ENCODE measurements around the gene NDUFA7.
"Not testable (repeated sequence)": the region's sequence is repeated elsewhere in the genome, so short reads cannot be mapped to it uniquely, and the experiment has no call there.

Gene NDUFA7

DNA sequence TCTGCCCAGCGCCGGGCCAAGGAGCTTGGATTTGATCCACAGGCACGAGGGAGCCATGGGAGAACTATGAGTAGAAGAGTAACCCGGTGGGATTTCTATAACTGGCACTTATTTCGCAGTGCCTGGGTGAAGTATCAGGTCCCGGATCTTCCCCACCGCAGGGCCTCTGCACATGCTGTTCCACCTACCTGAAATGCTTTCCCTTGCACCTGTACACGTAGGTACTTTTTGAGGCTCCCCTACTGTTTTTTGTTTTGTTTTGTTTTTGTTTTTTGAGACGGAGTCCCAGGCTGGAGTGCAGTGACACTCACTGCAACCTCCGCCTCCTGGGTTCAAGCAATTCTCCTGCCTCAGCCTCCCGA is 22.3 kb upstream of the NDUFA7 start:
- no peaks in the 10 kb centered on the region for H4K20me1 ChIP-seq (ENCODE audit: control insufficient read depth, insufficient read depth, low read depth, low read length)
- no peak overlapping the region for H3K27ac ChIP-seq (ENCODE audit: low read depth, low read length)
- 0 out of 2 replicates have a peak overlapping the region, but pooled peaks have one; percentile 24 for H3K4me3 ChIP-seq (ENCODE audit: low read length)
- no peak for TF ChIP-seq EZH2phosphoT487 (IDR thresholded peaks at IDR 0.05; ENCODE audit: borderline replicate concordance, low read length)
- TF ChIP-seq, protein P1, sequence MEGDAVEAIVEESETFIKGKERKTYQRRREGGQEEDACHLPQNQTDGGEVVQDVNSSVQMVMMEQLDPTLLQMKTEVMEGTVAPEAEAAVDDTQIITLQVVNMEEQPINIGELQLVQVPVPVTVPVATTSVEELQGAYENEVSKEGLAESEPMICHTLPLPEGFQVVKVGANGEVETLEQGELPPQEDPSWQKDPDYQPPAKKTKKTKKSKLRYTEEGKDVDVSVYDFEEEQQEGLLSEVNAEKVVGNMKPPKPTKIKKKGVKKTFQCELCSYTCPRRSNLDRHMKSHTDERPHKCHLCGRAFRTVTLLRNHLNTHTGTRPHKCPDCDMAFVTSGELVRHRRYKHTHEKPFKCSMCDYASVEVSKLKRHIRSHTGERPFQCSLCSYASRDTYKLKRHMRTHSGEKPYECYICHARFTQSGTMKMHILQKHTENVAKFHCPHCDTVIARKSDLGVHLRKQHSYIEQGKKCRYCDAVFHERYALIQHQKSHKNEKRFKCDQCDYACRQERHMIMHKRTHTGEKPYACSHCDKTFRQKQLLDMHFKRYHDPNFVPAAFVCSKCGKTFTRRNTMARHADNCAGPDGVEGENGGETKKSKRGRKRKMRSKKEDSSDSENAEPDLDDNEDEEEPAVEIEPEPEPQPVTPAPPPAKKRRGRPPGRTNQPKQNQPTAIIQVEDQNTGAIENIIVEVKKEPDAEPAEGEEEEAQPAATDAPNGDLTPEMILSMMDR (IDR thresholded peaks at IDR 0.05; ENCODE audit: low read depth, low read length, poor library complexity, severe bottlenecking), result no peak
- H3K36me3 ChIP-seq (ENCODE audit: control insufficient read depth, low read length), result no peaks in the 10 kb centered on the region
- peaks cover 41% of the 10 kb centered on the region for H3K27me3 ChIP-seq (ENCODE audit: control insufficient read depth, low read length)
- H3K4me1 ChIP-seq (ENCODE audit: control insufficient read depth, low read length), result peaks cover 4% of the 10 kb centered on the region; the same call in 1 of the 2 replicates
- no peaks in the 10 kb centered on the region for H3K79me2 ChIP-seq (ENCODE audit: control insufficient read depth, low read length)
- H3F3A ChIP-seq (ENCODE audit: control insufficient read depth, insufficient read depth), result no peaks in the 10 kb centered on the region
- no peaks in the 10 kb centered on the region for H3K9me2 ChIP-seq (replicated peaks; ENCODE audit: control insufficient read depth, low read length)
- no peaks in the 10 kb centered on the region for H3K9me3 ChIP-seq (ENCODE audit: control insufficient read depth, insufficient read depth, low read length)
- H3K4me2 ChIP-seq (ENCODE audit: low read length), result peak overlapping the region; percentile 37

- H3K9me2 ChIP-seq (replicated peaks; ENCODE audit: control insufficient read depth, low read length), result no peaks in the 10 kb centered on the region
- no peaks in the 10 kb centered on the region for H3F3A ChIP-seq (ENCODE audit: control insufficient read depth, insufficient read depth)
- H3K27ac ChIP-seq (ENCODE audit: low read depth, low read length), result no peak within 1 kb of the TSS
- TF ChIP-seq, protein P1 (IDR thresholded peaks at IDR 0.05; ENCODE audit: low read depth, low read length, poor library complexity, severe bottlenecking), result no peak
- no peak for TF ChIP-seq EZH2phosphoT487 (IDR thresholded peaks at IDR 0.05; ENCODE audit: borderline replicate concordance, low read length)
- no peaks in the 10 kb centered on the region for H3K79me2 ChIP-seq (ENCODE audit: control insufficient read depth, low read length)
- peaks cover 4% of the 10 kb centered on the region; the same call in 1 of the 2 replicates for H3K4me1 ChIP-seq (ENCODE audit: control insufficient read depth, low read length)
- no peaks in the 10 kb centered on the region for H4K20me1 ChIP-seq (ENCODE audit: control insufficient read depth, insufficient read depth, low read depth, low read length)
- peak within 1 kb of the TSS; percentile 37 for H3K4me2 ChIP-seq (ENCODE audit: low read length)
- H3K4me3 ChIP-seq (ENCODE audit: low read length), result 0 out of 2 replicates have a peak within 1 kb of the TSS, but pooled peaks have one; percentile 24
- H3K27me3 ChIP-seq (ENCODE audit: control insufficient read depth, low read length), result peaks cover 41% of the 10 kb centered on the region
- no peaks in the 10 kb centered on the region for H3K9me3 ChIP-seq (ENCODE audit: control insufficient read depth, insufficient read depth, low read length)
- no peaks in the 10 kb centered on the region for H3K36me3 ChIP-seq (ENCODE audit: control insufficient read depth, low read length)
Observed at GRCh38 chr19:8342684-8343482, 21.7 kb upstream of the NDUFA7 start, which contains the start of gene KANK3. Gene KANK3, minus strand, starts transcription at chr19:8343262. Its CDS starts 5,434 bp downstream, at chr19:8337828.

GRCh38 chr19:8342316-8342683 is 21.1 kb upstream of the NDUFA7 start:
- Histone ChIP-seq H3K79me2 (ENCODE audit: control insufficient read depth, low read length) (no peaks in the 10 kb centered on the region), H3F3A (ENCODE audit: control insufficient read depth, insufficient read depth) (no peaks in the 10 kb centered on the region), H3K9me2 (replicated peaks; ENCODE audit: control insufficient read depth, low read length) (no peaks in the 10 kb centered on the region), H3K9me3 (ENCODE audit: control insufficient read depth, insufficient read depth, low read length) (no peaks in the 10 kb centered on the region), H4K20me1 (ENCODE audit: control insufficient read depth, insufficient read depth, low read depth, low read length) (no peaks in the 10 kb centered on the region), H3K4me1 (ENCODE audit: control insufficient read depth, low read length) (peaks cover 4% of the 10 kb centered on the region; the same call in 1 of the 2 replicates), H3K4me2 (ENCODE audit: low read length) (no peak overlapping the region), H3K36me3 (ENCODE audit: control insufficient read depth, low read length) (no peaks in the 10 kb centered on the region), H3K4me3 (ENCODE audit: low read length) (no peak overlapping the region), H3K27me3 (ENCODE audit: control insufficient read depth, low read length) (peaks cover 44% of the 10 kb centered on the region), H3K27ac (ENCODE audit: low read depth, low read length) (no peak overlapping the region)
- TF ChIP-seq EZH2phosphoT487 (IDR thresholded peaks at IDR 0.05; ENCODE audit: borderline replicate concordance, low read length), result no peak
- TF ChIP-seq, protein P1 (IDR thresholded peaks at IDR 0.05; ENCODE audit: low read depth, low read length, poor library complexity, severe bottlenecking), result no peak

DNA sequence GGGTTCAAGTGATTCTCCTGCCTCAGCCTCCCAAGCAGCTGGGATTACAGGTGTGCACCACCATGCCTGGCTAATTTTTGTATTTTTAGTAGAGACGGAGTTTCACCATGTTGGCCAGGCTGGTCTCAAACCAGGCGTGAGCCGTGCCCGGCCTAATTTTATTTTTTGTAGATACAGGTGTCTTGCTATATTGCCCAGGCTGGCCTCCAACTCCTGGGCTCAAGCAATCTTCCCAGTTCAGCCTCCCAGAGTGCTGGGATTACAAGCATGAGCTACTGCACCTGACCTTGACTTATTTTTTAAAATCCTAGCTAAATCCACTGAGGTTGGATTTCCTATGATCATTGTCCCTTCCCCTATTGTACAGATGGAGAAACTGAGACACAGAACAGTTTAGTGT is 20.3 kb upstream of the NDUFA7 start:
- H3K79me2 ChIP-seq (ENCODE audit: control insufficient read depth, low read length); H3K27ac ChIP-seq (ENCODE audit: low read depth, low read length); H4K20me1 ChIP-seq (ENCODE audit: control insufficient read depth, insufficient read depth, low read depth, low read length); H3K4me1 ChIP-seq (ENCODE audit: control insufficient read depth, low read length); H3K9me2 ChIP-seq (replicated peaks; ENCODE audit: control insufficient read depth, low read length); H3K36me3 ChIP-seq (ENCODE audit: control insufficient read depth, low read length); H3F3A ChIP-seq (ENCODE audit: control insufficient read depth, insufficient read depth); H3K9me3 ChIP-seq (ENCODE audit: control insufficient read depth, insufficient read depth, low read length); H3K4me2 ChIP-seq (ENCODE audit: low read length); H3K4me3 ChIP-seq (ENCODE audit: low read length): not testable (repeated sequence)
- peaks cover 44% of the 10 kb centered on the region for H3K27me3 ChIP-seq (ENCODE audit: control insufficient read depth, low read length)

All from DOHH2 (cell line).